GM19328 (cell line): Measurements from ENCODE around the gene NPW.
A peak's percentile ranks its signal among the peaks of the same experiment; 100 is the strongest.

Experiments used
- ATAC-seq: cut with Tn5 transposase; IDR thresholded peaks from one replicate; pipeline ENCODE4 v1.9.1; 2021; ENCODE audit warnings: mild to moderate bottlenecking, moderate library complexity; ENCODE audit not compliant: unreplicated experiment

The NPW gene

GRCh38 chr16:2047330-2048115 is 27.9 kb downstream of the NPW start, which contains the start of the genes NTHL1 and TSC2:
Gene NTHL1, minus strand, starts transcription at chr16:2047834. Its CDS starts 11 bp downstream, at chr16:2047823.
Gene TSC2, plus strand, starts transcription at chr16:2047985. Its CDS starts 631 bp downstream, at chr16:2048616.
- peak; percentile 91 for ATAC-seq

DNA sequence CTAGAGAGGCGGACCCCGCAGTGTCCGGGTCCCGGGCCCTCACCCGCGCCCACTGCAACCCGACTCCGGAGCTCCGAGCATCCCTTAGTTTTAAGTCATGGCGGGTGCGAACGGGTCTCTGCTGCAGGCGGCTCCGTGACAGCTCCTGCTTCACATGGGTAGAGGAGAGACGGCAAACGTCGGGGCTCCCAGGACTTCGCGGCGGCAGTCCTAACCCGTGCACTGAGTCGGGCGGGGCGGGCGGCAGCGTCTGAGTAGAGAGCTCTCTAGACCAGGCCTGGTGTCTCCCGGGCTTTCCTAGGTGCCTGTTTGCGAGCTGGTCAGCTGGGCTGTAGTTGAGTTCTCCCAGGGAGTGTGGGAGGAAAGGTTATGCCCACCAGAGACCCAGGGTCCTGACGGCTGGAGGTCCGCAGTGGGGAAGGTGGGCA is 28.5 kb downstream of the NPW start:
- no peak for ATAC-seq

DNA sequence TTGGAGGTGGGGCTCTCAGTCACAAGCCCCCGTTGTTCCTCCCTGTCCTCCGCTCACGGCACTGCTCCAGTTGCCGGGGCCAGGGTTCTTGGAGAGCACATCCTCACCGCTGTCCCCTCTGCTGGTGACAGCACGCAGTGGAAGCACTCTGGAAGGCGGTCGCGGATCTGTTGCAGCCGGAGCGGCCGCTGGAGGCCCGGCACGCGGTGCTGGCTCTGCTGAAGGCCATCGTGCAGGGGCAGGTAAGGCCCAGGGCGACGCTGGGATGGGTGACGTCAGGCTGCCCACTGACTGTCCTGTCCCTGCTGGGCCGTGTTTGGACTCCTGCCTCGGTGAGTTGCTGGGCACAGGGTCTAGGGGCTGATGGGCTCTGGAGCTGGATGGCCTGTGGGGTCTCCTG is 33.6 kb downstream of the NPW start:
- no peak for ATAC-seq

GRCh38 chr16:2053897-2054296 is 34.3 kb downstream of the NPW start:
- no peak for ATAC-seq

DNA sequence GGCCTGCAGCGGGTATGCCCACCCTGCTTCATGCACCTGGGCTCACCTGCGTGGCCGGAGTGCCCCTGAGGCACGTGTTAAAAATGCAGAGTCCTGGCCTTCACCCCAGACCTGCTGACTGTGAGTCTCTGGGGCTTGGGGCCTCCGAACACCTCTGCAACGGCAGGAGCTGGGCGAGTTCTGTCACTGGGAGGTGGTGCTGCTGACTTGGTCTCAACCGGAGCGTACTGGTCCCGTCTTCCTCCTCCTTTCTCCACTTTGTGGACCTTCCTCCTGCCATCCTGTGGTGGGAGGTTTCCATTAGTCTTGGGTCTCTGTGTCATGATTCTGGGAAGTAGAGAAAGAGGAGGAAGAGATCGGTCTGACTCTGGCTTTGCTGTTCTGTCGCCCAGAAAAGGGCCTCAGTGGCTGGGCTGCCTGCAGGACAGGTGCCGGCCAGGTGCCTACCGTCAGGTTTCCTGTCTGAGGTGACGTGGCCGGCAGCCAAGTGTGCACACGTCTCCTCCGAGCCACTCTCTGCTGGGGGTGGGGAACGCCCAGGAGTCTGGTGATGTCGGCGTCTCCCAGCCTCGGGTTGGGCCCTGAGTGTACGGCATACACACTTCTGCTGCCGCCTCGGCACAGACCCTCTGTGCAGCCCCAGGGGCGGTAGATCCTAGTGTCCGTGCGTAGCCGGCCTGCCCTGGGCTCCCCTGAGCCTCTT is 35.1 kb downstream of the NPW start:
- no peak for ATAC-seq

DNA sequence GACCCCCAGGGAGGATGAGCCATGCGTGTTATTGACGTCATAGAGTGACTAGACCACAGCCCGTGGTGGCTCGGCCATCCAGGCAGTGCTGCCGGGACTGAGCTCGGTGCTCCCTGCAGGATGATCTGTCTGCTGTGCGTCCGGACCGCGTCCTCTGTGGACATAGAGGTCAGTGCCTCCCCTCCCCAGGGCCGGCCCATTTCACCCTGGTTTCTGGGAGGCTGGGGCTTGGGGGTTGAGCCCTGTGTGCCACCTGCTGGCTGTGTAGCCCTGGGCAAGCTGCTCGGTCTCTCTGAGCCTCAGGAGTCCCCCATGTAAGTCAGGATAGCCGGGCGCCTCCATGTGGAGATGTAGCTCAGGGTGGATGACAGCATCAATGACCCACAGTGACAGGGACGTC is 36.5 kb downstream of the NPW start:
- no peak for ATAC-seq

GRCh38 chr16:2056681-2057407 is 37.3 kb downstream of the NPW start:
- ATAC-seq: no peak

GRCh38 chr16:2057438-2057837 is 37.9 kb downstream of the NPW start:
- no peak for ATAC-seq

DNA sequence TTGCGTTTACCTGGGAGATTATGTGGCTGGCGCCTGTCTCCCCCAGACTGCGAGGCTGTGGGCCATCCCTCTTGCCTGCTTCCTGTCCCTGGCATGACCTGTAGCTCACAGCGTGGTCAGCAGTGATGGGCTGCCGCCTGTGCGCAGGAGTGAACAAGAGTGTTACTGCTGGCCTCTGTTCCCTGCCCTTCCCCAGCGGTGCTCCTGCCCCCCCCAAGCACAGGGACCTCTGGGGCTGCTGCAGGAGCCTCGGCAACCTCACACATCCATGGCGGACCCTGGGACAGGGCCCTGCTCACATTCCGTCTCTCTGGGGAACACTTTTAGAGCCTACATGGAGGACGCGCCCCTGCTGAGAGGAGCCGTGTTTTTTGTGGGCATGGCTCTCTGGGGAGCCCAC is 38.8 kb downstream of the NPW start:
- no peak for ATAC-seq

- no peak for ATAC-seq
These were observed 39.3 kb downstream of the NPW start for GRCh38 chr16:2058872-2059271.

DNA sequence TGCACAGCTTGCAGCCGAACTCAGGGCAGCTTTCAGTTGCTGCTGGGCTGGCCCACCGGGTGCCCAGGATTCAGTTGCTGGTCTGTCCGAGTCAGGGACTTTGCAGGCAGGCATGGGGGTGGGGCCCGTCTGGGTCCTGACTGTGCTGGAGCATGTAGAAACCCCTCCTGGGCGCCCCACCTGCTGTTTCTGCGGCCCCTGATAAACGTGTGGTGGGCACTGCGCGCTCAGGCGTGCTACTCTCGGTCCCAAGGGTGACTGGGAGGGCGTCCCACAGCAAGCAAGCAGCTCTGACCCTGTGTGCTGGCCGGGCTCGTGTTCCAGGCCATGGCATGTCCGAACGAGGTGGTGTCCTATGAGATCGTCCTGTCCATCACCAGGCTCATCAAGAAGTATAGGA is 40.8 kb downstream of the NPW start:
- no peak for ATAC-seq

- no peak for ATAC-seq
These were observed 41.4 kb downstream of the NPW start for GRCh38 chr16:2061023-2061422.

DNA sequence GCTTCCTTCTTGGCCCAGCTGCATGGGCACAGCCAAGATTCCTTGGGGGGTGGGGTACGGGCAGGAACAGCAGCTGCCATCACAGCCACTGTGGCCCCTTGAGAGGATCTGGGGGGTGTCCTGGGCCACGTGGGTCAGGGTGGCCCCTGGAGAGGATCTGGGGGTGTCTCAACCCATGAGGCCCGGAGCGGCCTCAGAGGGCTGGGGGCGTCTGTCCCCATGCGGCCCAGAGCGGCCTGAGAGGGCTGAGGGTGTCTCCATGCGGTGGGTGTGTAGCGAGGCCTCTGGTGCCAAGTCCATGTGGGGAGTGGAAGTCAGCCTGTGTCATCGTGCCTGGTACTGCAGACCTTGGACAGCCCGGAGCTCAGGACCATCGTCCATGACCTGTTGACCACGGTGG is 41.9 kb downstream of the NPW start:
- ATAC-seq: no peak

GRCh38 chr16:2062801-2063200 is 43.2 kb downstream of the NPW start:
- no peak for ATAC-seq

DNA sequence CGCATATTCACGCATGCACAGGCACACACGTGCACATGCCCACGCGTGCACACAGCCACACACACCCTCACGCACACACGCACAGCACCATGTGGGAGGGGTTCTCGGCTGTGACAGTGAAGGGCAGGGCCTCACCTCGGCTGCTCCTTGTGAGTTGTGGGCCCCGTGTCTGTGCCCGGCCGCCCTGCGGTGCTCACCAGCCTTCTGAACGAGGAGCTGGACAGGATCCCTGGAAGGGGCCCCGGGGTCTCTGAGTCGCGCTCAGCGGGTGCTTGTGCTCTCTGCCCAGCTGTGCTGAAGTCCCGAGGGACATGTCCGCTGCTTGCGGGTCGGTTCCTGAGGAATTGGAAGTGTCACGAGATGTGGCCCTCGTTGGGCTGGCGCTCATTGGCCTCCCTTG is 44.3 kb downstream of the NPW start:
- ATAC-seq: no peak

- ATAC-seq: no peak
These were observed 44.9 kb downstream of the NPW start for GRCh38 chr16:2064368-2064945.

- no peak for ATAC-seq
These were observed 46.6 kb downstream of the NPW start for GRCh38 chr16:2066139-2066538.
